Ovary (tissue), 3 donors: ENCODE data around the gene PAX2.

ENCODE experiments used
- POLR2A ChIP-seq: fragments of 450-650 bp; IDR thresholded peaks from one replicate; pipeline ENCODE4 v1.6.1; 2017; ENCODE audit warnings: antibody characterized with exemption, mild to moderate bottlenecking, moderate library complexity
- TF ChIP-seq, protein P1 (sequence below), 3 donors: fragments of 450-650 bp in 2 of 3; fragments of 200-600 bp in 1 of 3; IDR thresholded peaks; one replicate each; pipeline versions ENCODE4 v1.5.1 to v1.8.0; 2016 to 2022; ENCODE audit warnings: antibody characterized with exemption in 3 of 3, mild to moderate bottlenecking in 1 of 3
- donor health status: DM: no; HTN: no; CAD: no.

DNA sequence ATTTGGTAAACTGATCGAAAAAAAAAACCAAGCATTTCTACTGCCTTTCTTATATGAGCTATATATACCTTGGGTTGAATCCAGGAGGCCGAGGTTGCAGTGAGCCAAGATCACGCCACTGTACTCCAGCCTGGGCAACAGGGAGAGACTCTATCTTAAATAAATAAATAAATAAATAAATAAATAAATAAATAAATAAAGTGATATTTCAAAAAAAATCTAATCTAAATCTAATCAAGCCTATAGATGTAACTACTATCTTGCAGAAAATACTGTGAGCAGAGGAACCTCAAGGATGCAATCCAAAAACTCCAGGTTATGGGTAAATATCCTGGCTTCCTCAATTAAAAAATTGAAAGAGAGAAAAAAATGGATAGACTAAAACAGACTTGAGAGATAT, 96.1 kb downstream of the PAX2 start:
- TF ChIP-seq, protein P1, sequence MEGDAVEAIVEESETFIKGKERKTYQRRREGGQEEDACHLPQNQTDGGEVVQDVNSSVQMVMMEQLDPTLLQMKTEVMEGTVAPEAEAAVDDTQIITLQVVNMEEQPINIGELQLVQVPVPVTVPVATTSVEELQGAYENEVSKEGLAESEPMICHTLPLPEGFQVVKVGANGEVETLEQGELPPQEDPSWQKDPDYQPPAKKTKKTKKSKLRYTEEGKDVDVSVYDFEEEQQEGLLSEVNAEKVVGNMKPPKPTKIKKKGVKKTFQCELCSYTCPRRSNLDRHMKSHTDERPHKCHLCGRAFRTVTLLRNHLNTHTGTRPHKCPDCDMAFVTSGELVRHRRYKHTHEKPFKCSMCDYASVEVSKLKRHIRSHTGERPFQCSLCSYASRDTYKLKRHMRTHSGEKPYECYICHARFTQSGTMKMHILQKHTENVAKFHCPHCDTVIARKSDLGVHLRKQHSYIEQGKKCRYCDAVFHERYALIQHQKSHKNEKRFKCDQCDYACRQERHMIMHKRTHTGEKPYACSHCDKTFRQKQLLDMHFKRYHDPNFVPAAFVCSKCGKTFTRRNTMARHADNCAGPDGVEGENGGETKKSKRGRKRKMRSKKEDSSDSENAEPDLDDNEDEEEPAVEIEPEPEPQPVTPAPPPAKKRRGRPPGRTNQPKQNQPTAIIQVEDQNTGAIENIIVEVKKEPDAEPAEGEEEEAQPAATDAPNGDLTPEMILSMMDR (IDR thresholded peaks at IDR 0.05): no peak
- no peak for TF ChIP-seq POLR2A
